Stomach (tissue), 9 donors: Measurements from ENCODE around the gene NDC1. TPM values are rescaled to one million over a fixed set of nuclear protein-coding genes. Genes with fewer than 3 reads are reported as not detected.
"Not testable (repeated sequence)": the region's sequence is repeated elsewhere in the genome, so short reads cannot be mapped to it uniquely, and the experiment has no call there.

Experiments
- DNase-seq, 2 donors: peaks; one replicate each; pipeline versions ENCODE4 v3.0.0 to v3.0.0-alpha.2; 2013 to 2019
- H3K27ac ChIP-seq, 5 donors: fragments of 200-600 bp in 4 of 5; sonication (generic) in 4 of 5; one replicate each; pipeline ENCODE4 v1.5.1; 2013 to 2019; ENCODE audit warnings: mild to moderate bottlenecking in 1 of 5, moderate library complexity in 1 of 5
- H3K27me3 ChIP-seq, 3 donors: fragments of 200-600 bp; sonication (generic); one replicate each; pipeline ENCODE4 v1.5.1; 2017 to 2019; ENCODE audit warnings: mixed run types in 1 of 3
- H3K36me3 ChIP-seq, 4 donors: fragments of 200-600 bp; sonication (generic); 1 replicate in 3 of 4; 2 replicates in 1 of 4; pipeline ENCODE4 v1.5.1; 2016 to 2019
- H3K4me1 ChIP-seq, 4 donors: fragments of 200-600 bp; sonication (generic); one replicate each; pipeline ENCODE4 v1.5.1; 2016 to 2019
- H3K4me3 ChIP-seq, 4 donors: fragments of 200-600 bp; sonication (generic) in 3 of 4; one replicate each; pipeline ENCODE4 v1.5.1; 2016 to 2019; ENCODE audit warnings: mild to moderate bottlenecking in 1 of 4
- H3K9me3 ChIP-seq, 4 donors: fragments of 200-600 bp; sonication (generic); one replicate each; pipeline ENCODE4 v1.5.1; 2016 to 2019
- CTCF ChIP-seq, 7 experiments: fragments of 450-650 bp in 4 of 7; fragments of 200-600 bp in 3 of 7; sonication (generic) in 3 of 7; IDR thresholded peaks; one replicate each; pipeline ENCODE4 v1.5.1; 2016 to 2019; ENCODE audit warnings: antibody characterized with exemption in 7 of 7, control low read depth in 2 of 7, mild to moderate bottlenecking in 1 of 7
- EP300 ChIP-seq: sonication (generic); formaldehyde crosslinking; IDR thresholded peaks from one replicate; pipeline ENCODE4 v1.6.1; 2017; ENCODE audit warnings: antibody characterized with exemption
- POLR2A ChIP-seq, 4 donors: fragments of 450-650 bp; IDR thresholded peaks; one replicate each; pipeline ENCODE4 v1.6.1; 2016; ENCODE audit warnings: antibody characterized with exemption in 4 of 4, control low read depth in 2 of 4, mild to moderate bottlenecking in 1 of 4, moderate library complexity in 1 of 4
- POLR2AphosphoS5 ChIP-seq, 3 donors: sonication (generic); formaldehyde crosslinking; IDR thresholded peaks; one replicate each; pipeline ENCODE4 v1.6.1; 2016; ENCODE audit warnings: antibody characterized with exemption in 3 of 3
- WGBS, 5 donors: extraction: QIAGEN DNeasy Blood & Tissue Kit in 3 of 5; methylation state at CpG; one replicate each; pipeline versions ENCODE4 v1.1.5 to v1.1.7; 2013 to 2018; 5-methylcytosine and 5-hydroxymethylcytosine counted together
- intact Hi-C: fragments of 100-400 bp; cut with DNase I; formaldehyde crosslinking; loops from one replicate; pipeline ENCODE4 v1.15.1; 2023; ENCODE audit warnings: low total_unique reads
- polyA plus RNA-seq, 3 donors: library from polyadenylated mRNA; stranded (reverse); fragments of 200-250 nt; gene quantifications; one replicate each; pipeline ENCODE4 v1.2.3, GENCODE V29; 2013
- total RNA-seq, 5 donors: library from RNA; depleted of rRNA; stranded (reverse); fragments of >200 nt; gene quantifications; one replicate each; pipeline versions ENCODE4 v1.1.0 to v1.2.3, GENCODE V29; 2014 to 2016
- donor health status: healthy with polysubstance abuse.
- donor health status: Bipolar disorder and iron deficiency.
- donor health status: healthy.

The NDC1 gene
- total and polyA plus RNA-seq, 8 donors: 2.6 to 46.9 (median 7.7) TPM

- no peaks in the 10 kb centered on the region for H3K27me3 ChIP-seq
- H3K4me1 ChIP-seq: no peaks in the 10 kb centered on the region
- intact Hi-C loops: no loop called here
- WGBS, 5 donors: 94 to 97% (median 97%) methylated on average over 6 of the region's 6 CpGs
- no peaks in the 10 kb centered on the region for H3K9me3 ChIP-seq
- no peak overlapping the region for H3K27ac ChIP-seq
- TF ChIP-seq EP300: no peak
- TF ChIP-seq POLR2A (IDR thresholded peaks at IDR 0.05): no peak
- no peak for TF ChIP-seq POLR2AphosphoS5 (IDR thresholded peaks at IDR 0.05)
- DNase-seq: no peak
- H3K4me3 ChIP-seq: no peak overlapping the region
- peaks cover 11 to 79% (median 64%) of the 10 kb centered on the region in 4 donors for H3K36me3 ChIP-seq
Measured at GRCh38 chr1:53825306-53825705, 12.8 kb downstream of the NDC1 start.

GRCh38 chr1:53822931-53823330 lies 15.2 kb downstream of the NDC1 start:
- Histone ChIP-seq H3K36me3 (peaks cover 15 to 74% (median 64%) of the 10 kb centered on the region in 4 donors), H3K9me3 (no peaks in the 10 kb centered on the region), H3K4me3 (no peak overlapping the region), H3K4me1 (no peaks in the 10 kb centered on the region), H3K27me3 (no peaks in the 10 kb centered on the region), H3K27ac (no peak overlapping the region)
- intact Hi-C loops: no loop called here
- DNase-seq: no peak
- 70 to 82% (median 71%) methylated on average over 3 of the region's 3 CpGs for WGBS, 5 donors
- TF ChIP-seq POLR2A (IDR thresholded peaks at IDR 0.05) (no peak), EP300 (no peak), CTCF (IDR thresholded peaks at IDR 0.05) (no peak), POLR2AphosphoS5 (IDR thresholded peaks at IDR 0.05) (no peak)

- TF ChIP-seq POLR2A (IDR thresholded peaks at IDR 0.05): no peak
- TF ChIP-seq EP300: no peak
- no peak for TF ChIP-seq CTCF (IDR thresholded peaks at IDR 0.05)
- TF ChIP-seq POLR2AphosphoS5 (IDR thresholded peaks at IDR 0.05): no peak
- H3K4me3 ChIP-seq: no peak overlapping the region
- DNase-seq: no peak
- H3K27ac ChIP-seq: no peak overlapping the region
- intact Hi-C loops: no loop called here
- no peaks in the 10 kb centered on the region for H3K4me1 ChIP-seq
- H3K36me3 ChIP-seq: peaks cover 15 to 74% (median 64%) of the 10 kb centered on the region in 4 donors
- H3K27me3 ChIP-seq: no peaks in the 10 kb centered on the region
- WGBS, 5 donors: 92 to 97% (median 94%) methylated on average over 5 of the region's 5 CpGs
- H3K9me3 ChIP-seq: no peaks in the 10 kb centered on the region
Measured at GRCh38 chr1:53821380-53821779, 16.7 kb downstream of the NDC1 start.

- intact Hi-C loops: no loop called here
- TF ChIP-seq EP300 (no peak), POLR2AphosphoS5 (IDR thresholded peaks at IDR 0.05) (no peak), CTCF (IDR thresholded peaks at IDR 0.05) (no peak), POLR2A (IDR thresholded peaks at IDR 0.05) (no peak)
- DNase-seq: no peak
- Histone ChIP-seq H3K27me3 (no peaks in the 10 kb centered on the region), H3K4me3 (no peak overlapping the region), H3K27ac (no peak overlapping the region), H3K4me1 (no peaks in the 10 kb centered on the region), H3K9me3 (no peaks in the 10 kb centered on the region), H3K36me3 (peaks cover 7 to 64% (median 49%) of the 10 kb centered on the region in 4 donors)
Measured at GRCh38 chr1:53819387-53819786, 18.7 kb downstream of the NDC1 start.

- intact Hi-C loops, H3K27ac ChIP-seq, H3K9me3 ChIP-seq, H3K4me1 ChIP-seq, H3K4me3 ChIP-seq, H3K27me3 ChIP-seq, DNase-seq: not testable (repeated sequence)
- peaks cover 4 to 58% (median 44%) of the 10 kb centered on the region in 4 donors for H3K36me3 ChIP-seq
- WGBS, 5 donors: 91 to 100% (median 100%) methylated on average over 1 of the region's 1 CpG
Measured at GRCh38 chr1:53816584-53816983, 21.5 kb downstream of the NDC1 start.

- peaks cover 4 to 59% (median 52%) of the 10 kb centered on the region in 4 donors for H3K36me3 ChIP-seq
- H3K27ac ChIP-seq, H3K4me1 ChIP-seq, DNase-seq, intact Hi-C loops, H3K9me3 ChIP-seq, H3K27me3 ChIP-seq, H3K4me3 ChIP-seq: not testable (repeated sequence)
- WGBS, 5 donors: 34 to 81% (median 64%) methylated on average over 1 of the region's 1 CpG
Measured at GRCh38 chr1:53815484-53815883, 22.6 kb downstream of the NDC1 start.
